HT-29 (cell line): ENCODE results near the gene FRMD4B. TPM values are rescaled to one million over a fixed set of nuclear protein-coding genes. Genes with fewer than 3 reads are reported as not detected.
A peak's percentile ranks its signal among the peaks of the same experiment; 100 is the strongest.

Experiments used
- DNase-seq: peaks from one replicate; pipeline ENCODE4 v3.0.0-alpha.2; 2015; ENCODE audit warnings: low spot score
- total RNA-seq: library from RNA; depleted of rRNA; stranded (reverse); fragments of >200 nt; shearing (Covaris generic); gene quantifications from 2 replicates; pipeline ENCODE4 v1.2.3, GENCODE V29; 2014

Gene FRMD4B
- total RNA-seq, 1 experiment from 2014 or later, result 19.6 TPM

DNA sequence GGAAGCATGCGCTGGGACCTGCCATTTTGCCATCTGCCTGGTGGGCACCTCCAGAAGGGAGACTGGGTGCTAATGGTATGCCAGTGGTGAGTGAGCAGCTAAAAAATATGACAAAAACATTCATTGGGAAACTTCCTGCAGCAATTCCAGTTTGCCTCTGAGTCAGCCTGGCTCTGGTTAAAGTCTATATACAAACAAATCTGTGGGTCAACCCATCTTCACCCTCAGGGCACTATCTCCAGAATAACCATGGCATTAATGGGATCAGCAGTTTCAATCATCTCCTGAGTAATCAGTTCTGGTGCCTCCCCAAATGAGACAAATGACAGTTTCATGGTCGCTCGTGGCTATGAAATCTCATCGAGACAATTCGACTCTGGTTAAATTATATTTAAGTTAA, 21.5 kb downstream of the FRMD4B start:
- DNase-seq, result no peak

DNA sequence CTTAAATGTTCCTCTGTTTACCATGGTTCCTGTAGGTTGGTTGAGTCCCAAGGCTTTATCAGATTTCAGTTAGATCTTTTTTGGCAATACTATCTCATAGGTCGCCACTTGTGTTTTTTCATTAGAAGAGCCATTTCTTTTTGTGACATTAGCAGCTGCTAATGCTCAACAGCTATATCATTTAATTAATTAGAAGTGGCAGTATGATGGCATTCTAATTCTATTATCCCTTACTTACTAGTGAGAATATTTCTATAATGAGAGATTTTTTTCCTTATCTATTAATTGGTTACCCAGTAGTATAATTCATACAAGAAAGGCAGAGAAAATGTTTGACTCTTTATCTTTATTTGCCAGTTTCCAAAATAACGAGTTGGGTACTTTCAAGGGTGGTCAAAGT, 25.2 kb downstream of the FRMD4B start:
- DNase-seq, result no peak

DNA sequence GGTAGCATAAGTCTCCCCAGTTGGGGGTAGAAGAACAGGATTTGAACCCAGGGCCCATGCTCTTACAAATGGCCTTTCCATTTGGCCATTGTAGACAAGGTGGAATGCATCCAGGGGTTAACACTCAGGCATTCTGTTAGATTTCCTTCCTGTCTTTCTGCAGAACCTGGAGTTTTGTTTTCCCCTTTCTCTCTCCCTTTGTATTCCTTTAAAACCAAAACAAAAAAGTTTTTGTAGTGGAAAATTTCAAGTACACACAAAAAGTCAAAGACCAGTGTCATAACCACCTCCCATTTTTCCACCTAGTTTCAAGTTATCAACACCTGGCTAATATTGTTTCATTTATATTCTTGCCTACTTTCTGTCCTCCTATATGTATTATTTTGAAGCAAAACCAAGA, 26.0 kb downstream of the FRMD4B start:
- no peak for DNase-seq

DNA sequence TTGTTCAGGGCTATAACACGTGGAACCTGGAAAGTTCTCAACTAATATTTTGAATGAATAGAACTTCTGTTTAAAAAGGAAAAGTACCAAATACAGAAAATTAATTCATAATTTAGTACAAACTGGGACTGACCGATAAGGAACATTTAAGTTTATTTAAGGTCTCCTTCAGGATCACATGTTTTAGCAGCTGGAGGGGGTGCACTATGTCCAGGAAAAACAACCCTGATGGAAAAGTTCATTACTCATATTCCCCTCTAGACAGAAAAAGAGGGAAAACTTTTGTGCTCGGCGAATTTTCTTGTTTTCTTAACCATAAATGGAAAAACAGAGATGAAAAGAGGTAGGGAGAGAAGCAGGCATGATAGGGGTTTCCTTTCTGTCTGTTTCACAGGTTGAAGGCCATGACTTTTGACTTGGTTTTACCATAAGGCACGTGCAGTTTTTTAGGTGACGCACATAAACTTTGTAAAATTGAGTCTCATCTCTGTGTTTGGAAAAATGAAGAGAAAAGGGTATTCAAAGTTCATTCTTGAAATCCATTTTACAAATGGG, 26.5 kb downstream of the FRMD4B start:
- no peak for DNase-seq

DNA sequence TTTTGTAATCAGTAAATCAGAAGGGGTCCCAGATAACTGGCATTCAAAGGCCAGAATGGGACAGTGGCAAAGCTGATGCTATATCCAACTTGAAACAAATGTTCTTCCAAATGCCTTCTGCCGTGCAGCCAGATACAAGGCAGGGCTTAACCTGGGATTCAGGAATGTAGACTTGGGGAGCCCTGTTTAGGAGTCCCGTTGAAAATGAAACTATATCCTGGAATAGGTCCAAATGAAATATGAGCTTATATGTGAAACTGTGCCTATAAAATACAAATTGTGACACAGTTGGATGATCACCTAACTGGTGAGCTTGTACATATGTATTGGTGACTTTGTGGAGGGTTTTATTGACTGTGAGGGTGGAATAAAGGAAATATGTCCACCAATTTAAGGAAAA, 28.7 kb downstream of the FRMD4B start:
- DNase-seq, result no peak

DNA sequence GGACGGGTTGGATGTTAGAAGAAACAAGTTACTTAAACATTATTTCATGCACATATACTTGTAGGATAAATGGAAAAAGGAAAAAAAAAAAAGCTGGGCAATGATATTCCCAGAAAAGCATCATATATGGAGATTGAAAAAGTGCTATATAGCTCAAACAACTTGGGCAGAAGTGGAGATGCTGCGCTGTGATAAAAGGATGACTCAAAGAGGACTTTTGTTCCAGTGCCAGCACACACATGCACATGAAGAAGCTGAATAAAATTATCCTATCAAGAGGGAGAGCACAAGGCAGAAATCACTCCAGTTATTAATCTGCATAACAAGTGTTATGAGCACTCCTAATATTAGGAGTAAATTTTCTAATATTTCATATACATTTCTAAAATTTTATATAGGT, 30.9 kb downstream of the FRMD4B start:
- DNase-seq, result no peak

DNA sequence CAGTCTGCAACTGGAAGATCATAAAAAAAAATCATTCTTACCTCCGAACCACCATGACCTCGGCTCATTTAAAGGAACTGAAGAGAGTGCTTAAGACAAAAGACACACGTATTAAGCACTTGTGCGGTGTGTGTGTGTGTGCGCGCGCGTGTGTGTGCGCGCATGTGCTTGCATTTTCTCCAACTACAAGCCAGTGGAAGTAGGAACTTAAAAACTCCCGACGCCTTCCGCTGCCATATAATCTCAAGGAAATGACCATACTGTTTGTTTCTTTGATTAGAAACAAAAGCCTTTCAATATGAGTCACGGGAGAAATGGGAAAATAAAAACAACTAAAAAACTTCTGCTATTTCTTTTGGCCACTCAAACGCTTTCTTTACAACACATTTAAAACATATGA, 32.4 kb downstream of the FRMD4B start:
- DNase-seq, result no peak

DNA sequence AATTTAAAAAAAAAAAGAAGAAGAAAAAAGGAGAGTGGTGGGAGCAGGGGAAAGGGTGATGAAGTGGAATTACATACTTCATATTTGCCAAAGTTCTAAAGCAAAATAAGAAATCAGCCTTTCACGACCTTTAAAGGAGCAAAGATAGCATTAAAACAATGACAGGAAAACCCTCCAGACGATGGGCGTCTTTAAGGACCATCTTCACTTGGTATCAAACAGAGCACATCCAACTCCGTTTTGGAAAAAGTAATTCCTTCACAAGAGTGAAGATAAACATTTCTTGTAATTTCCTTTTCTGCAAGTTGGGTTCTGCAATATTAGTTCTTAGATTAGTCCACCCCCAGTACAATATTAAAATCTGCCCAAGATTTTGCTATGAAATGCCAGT, 32.8 kb downstream of the FRMD4B start:
- DNase-seq, result no peak

DNA sequence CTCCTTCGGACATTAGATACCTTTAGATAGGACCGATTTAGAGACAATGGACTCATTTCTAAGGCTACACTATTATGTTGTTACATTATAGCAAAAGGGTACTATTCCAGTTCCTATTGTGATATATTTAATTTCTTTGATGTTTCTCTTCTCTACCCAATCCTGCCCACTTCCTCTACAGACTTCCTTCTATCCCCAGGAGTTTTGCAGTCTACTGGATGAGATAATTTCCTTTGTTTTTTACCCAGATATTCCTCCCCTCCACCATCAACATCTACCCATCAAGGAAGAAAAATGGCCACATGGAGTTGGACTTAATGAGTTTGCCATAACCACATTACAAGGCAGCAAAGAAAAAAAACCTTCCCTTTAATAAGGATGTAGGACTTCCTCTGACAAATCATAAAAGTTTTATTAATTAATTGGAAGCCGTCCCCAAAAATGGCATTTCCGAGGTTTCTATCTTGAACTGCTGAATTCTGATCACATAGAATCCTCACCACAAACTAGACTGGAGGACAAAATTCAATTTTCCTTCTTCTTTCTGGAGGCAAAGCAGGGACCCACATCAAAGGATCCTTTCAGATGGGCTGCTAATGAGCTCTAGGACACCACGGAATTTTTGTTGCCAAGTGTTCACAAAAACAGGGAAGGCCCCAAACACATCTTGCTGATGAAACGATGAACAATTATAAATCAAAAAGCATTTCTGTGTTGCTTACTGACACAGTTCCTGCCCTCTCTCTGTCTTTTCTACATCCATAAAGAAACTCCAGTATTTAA, 33.4 kb downstream of the FRMD4B start:
- no peak for DNase-seq

DNA sequence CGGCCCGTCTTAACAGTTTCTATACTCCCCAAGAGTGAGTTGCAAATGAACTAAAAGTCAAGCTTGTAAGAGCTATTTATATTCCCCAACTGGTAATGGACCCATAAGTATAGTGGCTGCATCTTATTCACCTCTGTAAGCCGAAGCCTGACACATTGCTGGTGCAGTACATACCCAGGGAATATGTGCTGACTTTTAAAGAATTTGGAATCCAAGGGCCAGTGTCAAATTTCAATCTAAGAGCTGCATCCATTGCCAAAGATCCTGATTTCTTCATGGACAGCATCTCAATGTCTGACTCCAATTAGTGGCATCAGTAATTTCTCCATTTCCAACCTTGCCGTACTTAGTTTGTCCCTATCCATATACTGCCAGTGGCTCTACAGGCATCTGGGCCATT, 42.0 kb downstream of the FRMD4B start:
- no peak for DNase-seq

DNA sequence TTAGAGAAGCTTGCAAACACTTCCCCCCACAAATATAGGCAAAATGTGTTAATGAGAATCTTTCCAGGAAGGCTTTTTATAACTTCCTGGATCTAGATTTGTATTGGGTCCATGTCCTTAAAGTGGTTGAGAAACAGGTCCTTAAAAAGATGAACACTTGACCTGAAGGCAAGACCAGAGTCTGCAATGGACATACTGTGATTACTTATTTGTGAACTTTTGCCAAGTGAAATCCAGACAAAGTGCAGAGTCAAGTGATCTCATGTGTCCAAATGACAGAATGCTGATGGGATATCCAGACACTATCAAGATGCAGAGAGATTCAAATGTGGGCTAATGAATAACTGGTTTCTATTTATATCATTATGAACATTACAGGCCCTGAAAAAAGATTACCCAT, 43.8 kb downstream of the FRMD4B start:
- DNase-seq, result no peak

DNA sequence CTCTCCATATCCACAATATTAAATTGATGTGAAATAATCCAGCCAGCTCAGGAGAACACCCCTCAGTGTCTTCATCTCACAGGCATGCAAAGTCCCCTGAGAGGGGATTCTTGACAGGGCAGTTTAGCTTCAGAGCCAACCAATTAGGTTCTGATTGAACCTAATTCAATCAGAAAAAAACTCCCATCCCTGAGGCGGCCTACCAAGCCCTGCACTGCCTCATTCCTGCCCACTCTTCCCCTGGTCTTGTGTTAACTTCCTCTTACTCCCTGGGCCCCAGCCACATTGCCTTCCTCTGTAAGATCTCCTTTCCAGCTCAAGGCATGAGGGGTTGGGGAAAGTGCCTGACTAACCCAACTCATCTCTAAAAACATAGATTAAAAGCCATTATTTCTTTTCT, 46.1 kb downstream of the FRMD4B start:
- DNase-seq, result no peak

DNA sequence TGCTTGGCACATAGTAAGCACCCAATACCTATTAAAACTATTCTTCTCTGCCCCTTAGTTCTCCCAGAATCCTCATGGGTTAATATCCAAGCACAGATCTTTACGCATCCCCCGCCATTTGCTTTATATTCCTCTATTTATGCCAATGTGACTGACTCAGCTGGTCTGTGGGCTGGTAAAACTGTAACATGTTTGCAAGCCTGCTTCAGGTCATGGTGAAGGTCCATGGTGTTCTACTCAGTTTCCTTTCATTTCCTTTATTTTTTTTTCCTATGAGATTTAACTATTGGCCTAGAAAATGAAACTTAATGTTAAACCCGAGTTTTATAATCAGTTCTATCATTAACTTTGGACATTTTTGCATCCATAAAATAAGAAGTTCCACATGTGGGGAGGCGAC, 47.0 kb downstream of the FRMD4B start:
- no peak for DNase-seq

DNA sequence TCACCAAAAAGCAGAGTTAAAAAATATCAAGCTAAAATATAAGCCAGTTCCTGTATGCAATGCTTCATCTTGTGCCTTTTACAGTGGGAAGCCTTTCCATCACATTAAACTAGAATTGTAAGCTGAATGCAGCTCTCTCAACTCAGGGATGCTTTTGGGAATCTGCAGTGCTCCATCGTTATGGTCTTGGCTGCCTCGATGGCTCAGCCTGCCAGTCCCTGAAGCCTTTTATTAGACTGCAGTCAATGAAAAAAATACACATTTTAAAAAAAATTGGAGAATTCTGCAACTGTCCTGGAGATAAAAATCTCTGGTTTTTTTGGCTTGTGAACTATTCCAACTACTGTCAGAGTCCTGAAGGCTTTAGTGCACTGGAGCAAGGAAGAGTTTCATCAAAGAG, 53.0 kb downstream of the FRMD4B start:
- DNase-seq, result no peak

DNA sequence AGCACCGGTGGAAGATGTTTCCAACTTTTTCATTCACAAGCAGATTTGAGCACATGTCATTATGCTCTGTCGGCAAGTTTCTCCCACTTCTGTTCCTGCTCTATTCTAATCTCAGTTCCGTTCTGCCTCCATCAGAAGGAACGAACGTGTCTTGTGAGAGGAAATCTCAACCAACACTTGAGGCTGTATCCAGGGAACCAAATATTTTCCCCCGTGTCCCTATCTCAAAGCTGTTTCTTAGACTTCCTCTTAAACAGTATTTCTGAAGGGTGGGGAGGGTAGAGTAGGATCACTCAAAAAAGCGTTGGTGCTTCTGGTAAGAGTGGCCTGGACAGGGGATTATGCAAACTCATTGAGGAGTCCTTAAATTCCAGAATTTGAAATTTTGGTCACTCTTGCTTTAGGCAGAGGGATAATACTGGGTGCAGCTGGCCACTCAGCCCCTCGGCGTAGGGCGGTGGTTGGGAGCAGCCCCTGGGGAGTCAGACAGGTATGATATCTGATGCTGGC, 54.9 kb downstream of the FRMD4B start:
- DNase-seq, result no peak

DNA sequence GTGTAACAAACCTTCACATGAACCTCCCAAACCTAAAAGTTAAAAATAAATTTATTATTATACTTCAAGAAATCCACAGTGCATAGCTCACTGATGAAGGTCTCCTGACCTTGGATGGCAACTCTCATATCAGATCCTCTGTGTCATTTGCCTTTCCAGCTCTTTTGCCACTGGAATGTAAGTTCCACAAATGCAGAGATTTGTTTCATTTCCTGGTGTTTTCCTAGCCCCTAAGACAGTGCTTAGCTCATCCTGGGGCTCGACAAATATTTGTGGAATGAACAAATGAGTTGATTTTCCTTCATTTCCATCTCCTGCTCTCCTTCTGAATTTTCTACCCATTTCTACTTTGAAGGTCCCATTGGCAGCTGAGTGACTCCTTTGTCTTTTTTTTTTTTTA, 56.0 kb downstream of the FRMD4B start:
- no peak for DNase-seq

DNA sequence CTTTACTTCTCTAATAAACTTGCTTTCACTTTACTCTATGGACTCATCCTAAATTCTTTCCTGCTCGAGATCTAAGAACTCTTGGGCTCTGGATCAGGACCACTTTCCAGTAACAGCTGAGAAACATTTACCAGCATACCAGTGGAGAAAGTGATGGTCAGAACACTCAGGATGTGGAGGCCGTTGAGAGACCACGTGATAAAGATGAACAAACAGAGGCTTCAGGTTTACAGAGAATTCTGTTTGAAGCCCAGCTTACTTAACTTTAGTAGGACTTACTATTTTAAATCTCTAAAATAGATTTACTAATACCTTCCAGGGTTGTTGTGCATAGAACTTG, 57.0 kb downstream of the FRMD4B start:
- no peak for DNase-seq

DNA sequence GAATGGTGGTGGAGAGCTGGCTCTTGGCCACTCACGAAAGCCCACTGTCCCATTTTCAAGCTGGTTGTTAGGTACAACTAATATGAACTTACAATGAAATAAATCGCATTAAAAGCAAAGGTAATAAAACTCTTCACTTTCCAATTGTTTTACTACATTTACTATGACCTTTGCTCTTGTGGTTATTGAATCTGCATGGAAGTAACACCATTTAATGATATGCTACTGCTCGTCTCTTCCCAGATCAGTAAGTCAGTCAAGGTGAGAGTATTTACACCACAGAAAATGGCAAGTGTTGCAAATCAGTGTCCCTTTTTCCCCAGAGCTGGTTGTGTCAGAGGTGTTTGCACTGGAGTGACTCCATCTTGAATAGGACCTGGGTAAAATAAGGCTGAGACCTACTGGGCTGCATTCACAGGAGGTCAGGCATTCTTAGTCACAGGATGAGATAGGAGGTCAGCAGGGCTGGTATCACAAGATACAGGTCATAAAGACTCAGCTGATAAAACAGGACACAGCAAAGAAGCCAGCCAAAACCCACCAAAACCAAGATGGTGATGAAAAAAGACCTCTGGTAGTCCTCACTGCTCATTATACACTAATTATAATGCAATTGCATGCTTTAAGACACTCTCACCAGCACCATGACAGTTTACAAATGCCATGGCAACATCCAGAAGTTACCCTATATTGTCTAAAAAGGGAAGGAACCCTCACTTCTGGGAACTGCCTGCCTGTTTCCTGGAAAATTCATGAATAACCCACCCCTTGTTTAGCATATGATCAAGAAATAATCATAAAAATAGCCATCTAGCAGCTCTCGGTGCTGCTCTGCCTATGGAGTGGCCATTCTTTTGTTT, 57.6 kb downstream of the FRMD4B start:
- DNase-seq, result no peak

DNA sequence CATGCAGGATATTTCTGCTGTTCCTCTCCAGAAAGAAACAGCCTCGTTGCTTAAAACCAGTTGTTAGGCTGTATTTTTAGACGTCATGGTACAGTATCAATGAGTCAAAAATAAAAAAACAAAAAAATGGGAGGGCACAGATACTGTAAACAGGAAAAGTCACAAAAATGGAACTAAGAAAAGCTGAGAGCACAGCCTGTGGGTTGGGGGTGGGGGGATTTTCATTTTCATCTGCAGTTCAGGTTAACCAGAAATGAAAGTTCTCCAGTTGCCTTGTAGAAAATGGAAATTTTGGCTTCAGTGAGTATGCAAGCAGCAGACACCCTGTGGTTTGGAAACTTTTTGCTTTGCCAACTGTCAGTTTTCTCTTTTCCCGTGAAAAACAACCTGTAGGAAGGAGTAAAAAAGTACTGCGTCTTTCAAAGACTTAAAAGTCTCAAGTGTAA, 59.0 kb downstream of the FRMD4B start:
- DNase-seq, result no peak

DNA sequence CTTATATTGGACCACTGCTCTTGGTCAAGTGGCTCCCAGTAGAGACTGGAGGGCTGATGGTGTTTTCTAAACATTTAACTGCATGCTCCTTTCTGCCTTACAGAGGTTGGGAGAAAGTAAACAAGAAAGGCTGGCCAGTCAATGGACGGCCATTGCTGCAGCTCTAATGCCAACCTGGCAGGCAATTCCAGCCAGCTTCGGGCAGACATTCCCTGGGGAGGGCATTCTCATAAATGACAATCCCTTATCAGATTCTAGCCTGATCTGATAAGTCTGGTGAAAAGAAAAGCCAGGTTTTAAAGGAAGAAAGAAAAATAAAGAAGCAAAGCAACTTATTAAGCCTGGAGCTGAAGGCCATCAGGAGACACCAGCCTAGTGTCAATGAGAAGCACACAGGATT, 60.7 kb downstream of the FRMD4B start:
- DNase-seq, result no peak

DNA sequence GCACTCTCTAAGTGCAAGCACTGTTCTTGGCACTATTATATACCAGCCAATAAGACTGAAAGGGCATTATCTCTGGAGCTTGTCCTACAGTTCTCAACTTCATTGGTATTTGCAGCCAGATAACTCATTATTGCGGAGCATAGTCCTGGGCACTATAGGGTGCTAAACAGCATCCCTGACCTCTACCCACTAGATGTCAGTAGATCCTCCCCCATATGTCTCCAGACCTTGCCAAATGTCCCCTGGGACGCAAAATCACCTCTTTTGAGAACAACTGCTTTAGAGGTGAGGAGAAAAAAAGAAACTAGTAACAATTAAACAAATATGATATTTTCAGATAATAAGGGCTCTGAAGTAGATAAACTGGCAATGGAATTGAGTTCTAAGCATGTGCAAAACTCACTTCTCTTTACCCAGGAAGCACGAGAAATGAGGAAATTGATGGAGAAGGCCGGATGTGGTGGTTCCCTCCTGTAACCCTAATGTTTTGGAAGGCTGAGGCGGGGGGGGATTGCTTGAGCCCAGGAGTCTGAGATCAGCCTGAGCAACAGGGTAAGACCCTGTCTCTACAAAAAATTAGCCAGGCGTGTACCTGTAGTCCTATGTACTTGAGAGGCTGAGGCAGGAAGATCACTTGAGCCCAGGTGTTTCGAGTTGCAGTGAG, 61.4 kb downstream of the FRMD4B start:
- peak; percentile 31 for DNase-seq

DNA sequence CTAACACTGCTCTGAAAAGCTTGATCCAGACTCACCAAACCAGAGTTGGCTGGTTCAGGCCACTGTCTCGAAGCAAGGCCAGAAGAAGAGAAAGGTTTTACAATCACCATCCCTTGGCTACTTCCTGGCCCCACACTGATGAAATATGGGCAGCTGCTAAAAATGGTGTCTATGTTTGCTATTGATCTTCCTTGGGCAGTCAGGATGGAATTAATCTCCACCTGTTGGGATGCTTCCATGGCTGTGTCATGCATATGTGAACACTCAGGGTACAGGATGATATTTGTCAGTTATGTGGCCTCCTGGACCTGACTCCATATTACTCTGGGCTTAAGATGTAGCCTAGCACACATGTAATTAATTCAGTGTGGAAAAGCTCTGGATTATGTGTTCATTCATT, 61.9 kb downstream of the FRMD4B start:
- DNase-seq, result no peak
